ENCODE data around the gene RDH8.

Gene RDH8

DNA sequence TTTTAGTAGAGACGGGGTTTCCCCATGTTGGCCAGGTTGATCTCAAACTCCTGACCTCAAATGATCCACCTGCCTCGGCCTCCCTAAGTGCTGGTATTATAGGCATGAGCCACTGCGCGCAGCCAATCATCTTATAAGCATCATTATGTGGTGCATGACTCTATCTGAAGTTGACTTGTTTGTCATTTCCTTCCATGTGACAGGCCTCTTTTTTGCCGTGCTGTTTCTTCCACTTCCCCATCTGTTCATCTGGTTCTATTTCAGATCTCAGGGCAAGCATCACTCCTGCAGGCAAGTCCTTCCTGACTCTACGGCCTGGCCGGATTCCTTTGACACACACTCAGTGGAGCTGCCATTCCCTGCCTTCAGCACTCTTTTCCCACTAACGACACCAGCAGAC lies 18.2 kb upstream of the RDH8 start:
- DNase-seq (ENCODE audit: low spot score in 2 of 2) = no peak
- H3K36me3 Mint-ChIP-seq = no peaks in the 10 kb centered on the region

DNA sequence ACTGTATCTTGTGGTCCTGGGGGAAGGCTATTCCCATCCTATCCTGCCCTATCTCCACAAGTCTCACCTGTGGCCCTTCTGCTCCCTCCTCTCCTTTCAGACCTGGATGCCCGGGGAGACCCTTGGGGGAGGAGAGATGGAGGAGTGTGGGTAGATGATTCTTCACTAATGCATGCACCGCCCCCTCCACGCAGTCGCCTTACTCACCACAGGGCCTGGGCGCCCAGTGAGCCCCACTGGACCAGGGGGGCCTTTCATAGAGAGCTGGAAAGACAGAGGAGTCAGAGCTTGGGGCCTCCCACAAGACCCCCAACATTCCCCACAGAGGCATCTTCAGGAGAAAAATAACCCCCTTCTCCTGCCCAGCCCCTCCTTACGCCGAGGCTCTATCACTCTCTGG lies 17.3 kb upstream of the RDH8 start:
- Mint-ChIP-seq H3K4me3 (no peak overlapping the region), H3K4me1 (peaks cover 13% of the 10 kb centered on the region), H3K36me3 (no peaks in the 10 kb centered on the region), H3K9me3 (no peaks in the 10 kb centered on the region), H3K27me3 (peaks cover 24% of the 10 kb centered on the region), H3K27ac (no peak overlapping the region)
- no peak for DNase-seq (ENCODE audit: low spot score in 2 of 2)
- no peak for ATAC-seq (ENCODE audit: low read depth)

More for the DNA sequence above, 18.2 kb upstream of the RDH8 start:
- Mint-ChIP-seq H3K4me1 (peaks cover 11% of the 10 kb centered on the region), H3K9me3 (no peaks in the 10 kb centered on the region), H3K4me3 (no peak overlapping the region), H3K27me3 (peaks cover 23% of the 10 kb centered on the region), H3K27ac (no peak overlapping the region)
- ATAC-seq (ENCODE audit: low read depth) = peak; percentile 54

DNA sequence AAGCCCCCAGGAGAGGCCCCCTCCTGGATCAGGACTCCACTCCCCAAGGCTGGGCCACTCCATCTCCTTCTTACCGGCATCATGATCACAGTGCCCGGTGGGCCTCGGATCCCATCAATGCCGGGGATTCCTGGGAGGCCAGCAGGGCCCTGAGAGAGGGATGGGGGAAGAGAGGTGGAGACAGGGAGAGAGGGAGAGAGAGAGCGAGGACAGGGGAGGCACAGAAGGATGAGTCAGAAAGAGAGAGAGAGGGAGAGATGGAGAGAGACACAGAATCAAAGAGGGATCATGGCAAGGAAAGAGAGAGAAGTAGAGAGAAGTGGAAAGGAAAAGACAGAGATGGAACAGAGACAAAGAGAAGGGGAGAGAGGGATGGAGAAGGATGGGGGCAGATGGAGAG lies 16.7 kb upstream of the RDH8 start:
- H3K4me3 Mint-ChIP-seq = no peak overlapping the region
- no peak overlapping the region for H3K27ac Mint-ChIP-seq
- H3K9me3 Mint-ChIP-seq = no peaks in the 10 kb centered on the region
- no peak for DNase-seq (ENCODE audit: low spot score in 2 of 2)
- H3K27me3 Mint-ChIP-seq = peaks cover 22% of the 10 kb centered on the region
- no peaks in the 10 kb centered on the region for H3K36me3 Mint-ChIP-seq
- no peak for ATAC-seq (ENCODE audit: low read depth)
- peaks cover 10% of the 10 kb centered on the region for H3K4me1 Mint-ChIP-seq

DNA sequence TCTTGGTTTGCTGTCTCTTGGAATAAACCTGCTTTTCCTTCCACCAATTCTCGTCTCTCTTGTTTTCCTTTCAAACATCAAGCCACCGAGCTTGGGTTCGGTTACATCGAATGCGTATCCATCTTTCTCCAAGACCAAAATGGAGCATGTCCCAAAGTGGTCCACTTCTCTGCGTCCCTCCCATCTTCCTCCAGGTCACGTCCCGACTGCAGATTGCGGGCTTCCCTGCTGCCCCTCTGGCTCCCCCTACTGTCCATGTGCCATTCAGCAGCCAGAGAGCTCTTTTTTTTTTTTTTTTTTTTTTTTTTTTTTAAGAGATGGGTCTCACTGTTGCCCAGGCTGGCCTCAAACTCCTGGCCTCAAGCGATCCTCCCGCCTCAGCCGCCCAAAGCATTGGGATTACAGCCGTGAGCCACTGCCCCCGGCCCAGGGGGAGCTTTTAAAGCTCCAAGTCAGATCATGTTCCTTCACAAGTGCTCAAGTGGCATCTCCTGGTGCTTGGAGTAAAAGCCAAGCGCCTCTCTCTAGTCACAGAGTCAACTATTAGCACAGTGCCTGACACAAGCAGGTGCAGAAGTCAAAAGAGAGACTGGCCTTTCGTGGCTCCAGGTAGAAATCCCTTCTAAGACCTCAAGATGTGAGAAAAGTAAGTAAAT lies 13.0 kb upstream of the RDH8 start:
- Mint-ChIP-seq H3K4me3 (no peak overlapping the region), H3K9me3 (no peaks in the 10 kb centered on the region), H3K27me3 (peaks cover 30% of the 10 kb centered on the region), H3K4me1 (peaks cover 5% of the 10 kb centered on the region), H3K27ac (no peak overlapping the region), H3K36me3 (no peaks in the 10 kb centered on the region)
- ATAC-seq (ENCODE audit: low read depth) (no peak), DNase-seq (ENCODE audit: low spot score in 2 of 2) (peak; percentile 23 to 24)

DNA sequence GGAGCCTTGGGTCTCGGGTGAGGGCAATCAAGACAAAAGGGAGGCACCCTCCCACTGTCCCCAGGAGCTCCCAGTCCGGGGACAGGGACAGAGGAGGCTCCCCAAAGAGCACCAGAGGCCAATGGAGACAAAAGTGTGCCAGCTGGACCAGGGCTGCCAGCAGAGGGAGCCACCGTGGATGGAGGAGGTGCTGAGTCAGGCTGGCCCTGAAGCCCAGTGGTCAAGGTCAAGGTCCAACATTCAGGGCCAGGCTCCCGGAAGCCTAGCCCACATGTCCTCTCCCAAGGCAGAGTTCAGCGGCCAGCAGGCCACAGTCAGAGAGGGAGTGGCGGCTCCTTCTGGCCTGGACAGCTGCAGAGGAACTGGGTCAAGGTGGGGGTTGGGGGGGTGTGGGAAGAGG lies 11.4 kb upstream of the RDH8 start:
- DNase-seq (ENCODE audit: low spot score in 2 of 2) = no peak
- Mint-ChIP-seq H3K9me3 (peaks cover 3% of the 10 kb centered on the region), H3K36me3 (peaks cover 4% of the 10 kb centered on the region), H3K4me3 (no peak overlapping the region), H3K27me3 (peaks cover 33% of the 10 kb centered on the region), H3K27ac (no peak overlapping the region), H3K4me1 (peaks cover 4% of the 10 kb centered on the region)
- ATAC-seq (ENCODE audit: low read depth) = no peak

DNA sequence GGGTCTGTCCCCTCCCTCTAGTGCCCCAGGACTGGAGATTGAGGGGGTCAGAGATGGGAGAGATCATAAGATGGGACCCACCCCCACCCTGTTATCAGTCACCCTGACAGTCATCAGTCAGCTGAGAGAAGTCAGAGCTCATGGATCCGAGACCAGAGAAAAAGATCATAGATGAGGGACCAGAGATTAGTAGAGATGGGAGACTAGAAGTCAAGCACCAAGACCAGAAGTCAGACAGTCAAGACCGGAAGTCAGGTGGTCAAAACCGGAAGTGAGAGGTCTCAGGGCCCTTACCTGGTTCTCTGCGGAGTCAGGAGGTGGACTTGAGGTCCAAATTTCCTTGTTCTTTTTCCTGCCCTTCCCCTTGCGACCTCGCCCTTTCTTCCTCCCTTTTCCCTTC lies 10.0 kb upstream of the RDH8 start:
- peaks cover 41% of the 10 kb centered on the region for H3K27me3 Mint-ChIP-seq

DNA sequence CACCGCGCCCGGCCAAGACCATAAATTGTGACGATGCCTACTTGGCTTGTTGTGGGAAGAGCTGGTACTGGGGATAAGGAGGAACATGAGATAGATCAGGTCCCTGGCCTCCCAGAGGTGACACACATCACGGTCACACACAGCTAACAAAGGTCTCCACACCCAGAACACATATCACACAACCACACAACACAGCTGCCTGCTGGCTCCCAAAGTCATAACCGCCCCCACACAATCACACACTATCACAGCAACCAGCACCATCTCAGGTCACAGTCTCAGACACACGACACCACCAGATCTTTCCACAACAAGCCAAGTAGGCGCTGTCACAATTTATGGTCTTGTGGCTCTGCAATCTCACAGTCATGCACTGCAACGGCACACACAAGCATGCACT lies 8.7 kb upstream of the RDH8 start:
- no peak for DNase-seq (ENCODE audit: low spot score in 2 of 2)
- H3K27ac Mint-ChIP-seq = no peak overlapping the region
- no peak for ATAC-seq (ENCODE audit: low read depth)
- H3K4me3 Mint-ChIP-seq = no peak overlapping the region
- H3K4me1 Mint-ChIP-seq = peaks cover 5% of the 10 kb centered on the region
- peaks cover 47% of the 10 kb centered on the region for H3K27me3 Mint-ChIP-seq
- peaks cover 7% of the 10 kb centered on the region for H3K36me3 Mint-ChIP-seq
- peaks cover 5% of the 10 kb centered on the region for H3K9me3 Mint-ChIP-seq

More for the DNA sequence above, 10.0 kb upstream of the RDH8 start:
- no peak for DNase-seq (ENCODE audit: low spot score in 2 of 2)
- peaks cover 4% of the 10 kb centered on the region for H3K4me1 Mint-ChIP-seq
- H3K4me3 Mint-ChIP-seq = no peak overlapping the region
- no peak for ATAC-seq (ENCODE audit: low read depth)
- H3K9me3 Mint-ChIP-seq = peaks cover 5% of the 10 kb centered on the region
- peaks cover 7% of the 10 kb centered on the region for H3K36me3 Mint-ChIP-seq
- no peak overlapping the region for H3K27ac Mint-ChIP-seq

DNA sequence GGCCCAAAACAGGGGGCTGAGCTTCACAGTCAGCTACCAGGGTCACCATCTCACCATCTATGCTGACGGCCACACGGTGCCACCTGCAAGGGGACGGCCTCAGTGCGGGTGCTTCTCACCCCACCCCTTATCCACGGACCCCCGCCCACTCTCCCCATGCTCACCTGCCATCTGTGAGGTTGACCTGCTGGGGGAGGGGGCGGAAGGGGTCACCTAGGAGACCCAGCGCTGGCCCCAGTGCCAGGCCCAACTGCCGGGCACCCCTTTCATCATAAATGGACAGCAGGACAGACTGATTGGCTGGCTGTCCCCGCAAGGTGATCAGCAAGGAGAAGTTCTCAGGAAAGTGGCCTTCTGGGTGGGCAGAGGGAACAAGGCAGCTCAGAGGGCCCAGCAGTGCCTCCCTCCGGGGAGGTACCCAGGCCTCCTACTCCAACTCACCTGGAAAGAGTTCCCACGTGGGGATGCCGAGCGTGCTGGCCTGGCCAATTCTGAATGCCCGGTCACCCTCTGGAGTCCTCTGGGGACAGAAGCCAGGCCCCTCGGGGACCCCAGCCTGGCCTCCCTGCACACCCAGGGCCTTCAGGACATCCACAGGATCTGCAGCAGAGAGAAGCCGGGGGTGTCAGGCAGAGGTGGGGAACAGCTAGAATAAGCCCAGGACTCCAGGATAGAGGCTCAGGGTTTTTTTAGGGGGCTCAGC lies 7.5 kb upstream of the RDH8 start:
- H3K4me1 Mint-ChIP-seq = peaks cover 6% of the 10 kb centered on the region
- H3K27ac Mint-ChIP-seq = no peak overlapping the region
- DNase-seq (ENCODE audit: low spot score in 2 of 2) (no peak), ATAC-seq (ENCODE audit: low read depth) (no peak)
- H3K4me3 Mint-ChIP-seq = no peak overlapping the region
- H3K27me3 Mint-ChIP-seq = peaks cover 46% of the 10 kb centered on the region
- peaks cover 7% of the 10 kb centered on the region for H3K36me3 Mint-ChIP-seq
- peaks cover 5% of the 10 kb centered on the region for H3K9me3 Mint-ChIP-seq

DNA sequence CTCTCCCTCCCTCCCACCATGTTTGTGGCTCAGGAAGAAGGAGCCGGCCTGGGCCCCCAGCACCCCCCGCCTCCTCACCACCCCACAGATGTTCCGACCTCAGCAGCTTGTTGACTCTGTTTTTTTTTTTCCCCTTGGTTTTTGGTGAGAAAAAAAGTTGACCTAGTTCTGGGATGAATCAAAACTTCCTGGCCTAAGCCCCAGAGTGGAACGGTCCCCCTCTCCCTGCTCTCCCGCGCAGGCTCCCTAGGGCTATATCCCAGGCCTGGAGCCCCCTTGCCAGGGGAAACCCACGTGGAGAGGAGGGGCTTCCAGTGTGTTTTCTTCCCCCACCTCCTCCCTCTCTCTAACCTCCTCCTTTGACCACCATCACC lies 7.0 kb upstream of the RDH8 start:
- Mint-ChIP-seq H3K36me3 (peaks cover 7% of the 10 kb centered on the region), H3K4me1 (peaks cover 8% of the 10 kb centered on the region), H3K9me3 (peaks cover 5% of the 10 kb centered on the region), H3K4me3 (no peak overlapping the region), H3K27ac (no peak overlapping the region), H3K27me3 (peaks cover 49% of the 10 kb centered on the region)
- no peak for ATAC-seq (ENCODE audit: low read depth)
- DNase-seq (ENCODE audit: low spot score in 2 of 2) = no peak

DNA sequence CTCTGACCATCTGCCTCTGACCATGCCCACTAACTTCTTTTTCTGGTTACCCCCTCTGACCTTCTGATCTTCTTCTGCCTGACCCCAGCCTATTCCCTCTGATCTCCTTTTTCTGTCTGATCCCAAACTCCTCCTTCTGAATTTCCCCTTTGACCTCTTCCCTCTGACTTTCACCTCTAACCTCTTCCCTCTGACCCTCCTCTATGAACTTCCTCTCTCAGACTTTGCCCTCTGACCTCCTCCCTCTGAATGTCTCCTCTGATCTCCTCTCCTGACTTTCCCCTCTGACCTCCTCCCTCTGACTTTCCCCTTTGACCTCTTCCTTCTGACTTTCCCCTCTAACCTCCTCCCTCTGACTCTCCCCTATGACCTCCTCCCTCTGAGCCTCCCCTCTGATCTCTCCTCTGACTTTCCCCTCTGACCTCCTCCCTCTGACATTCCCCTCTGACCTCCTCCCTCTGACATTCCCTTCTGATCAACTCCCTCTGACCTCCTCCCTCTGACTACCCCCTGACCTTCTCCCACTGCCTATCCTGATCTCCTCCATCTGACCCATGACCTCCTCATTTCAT lies 6.4 kb upstream of the RDH8 start:
- ATAC-seq (ENCODE audit: low read depth) (no peak), DNase-seq (ENCODE audit: low spot score in 2 of 2) (no peak)
- Mint-ChIP-seq H3K36me3 (peaks cover 7% of the 10 kb centered on the region), H3K27me3 (peaks cover 51% of the 10 kb centered on the region), H3K9me3 (peaks cover 5% of the 10 kb centered on the region), H3K4me1 (peaks cover 8% of the 10 kb centered on the region), H3K4me3 (no peak overlapping the region), H3K27ac (no peak overlapping the region)

DNA sequence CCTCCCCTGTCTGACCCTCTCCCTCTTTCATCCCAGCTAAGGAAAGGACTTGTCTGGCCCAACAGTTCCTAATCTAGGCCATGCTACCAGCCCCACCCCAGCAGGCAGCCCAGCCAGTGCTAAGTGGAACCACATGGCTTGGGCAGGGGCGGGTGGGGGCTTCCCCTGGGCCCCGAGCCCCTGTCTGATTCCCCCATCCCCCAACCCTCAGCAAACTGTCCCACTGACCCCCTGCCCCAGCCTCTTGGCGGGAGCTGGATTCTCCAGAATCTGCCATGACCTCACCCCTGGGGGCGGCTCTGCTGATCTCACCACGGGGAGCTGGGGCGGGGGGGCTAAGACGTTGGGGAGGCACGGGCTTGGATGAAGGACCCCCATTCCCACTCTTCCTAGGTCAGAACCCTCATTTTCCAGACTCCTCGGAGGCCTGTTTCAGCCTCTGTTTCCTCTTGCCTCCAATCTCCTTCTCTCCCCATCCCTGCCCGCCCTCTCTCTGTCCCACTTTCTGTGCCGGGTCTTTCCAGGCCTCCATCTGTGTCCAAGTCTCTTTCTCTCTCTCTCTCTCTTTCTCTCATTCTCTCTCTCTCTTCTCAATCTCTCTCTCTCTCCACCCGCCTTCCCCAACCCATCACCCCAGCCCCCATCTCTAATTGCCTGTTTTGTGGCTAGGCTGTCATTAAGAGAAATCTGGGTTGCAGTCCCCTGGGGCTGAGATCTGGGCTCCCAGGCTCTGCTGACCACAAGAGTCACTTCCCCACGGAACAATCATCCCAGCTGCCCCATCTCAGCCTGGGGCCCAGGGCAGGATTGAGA lies 5.7 kb upstream of the RDH8 start:
- Mint-ChIP-seq H3K9me3 (peaks cover 5% of the 10 kb centered on the region), H3K4me3 (no peak overlapping the region), H3K27me3 (peaks cover 52% of the 10 kb centered on the region), H3K27ac (no peak overlapping the region), H3K36me3 (peaks cover 7% of the 10 kb centered on the region), H3K4me1 (peaks cover 8% of the 10 kb centered on the region)
- DNase-seq (ENCODE audit: low spot score in 2 of 2) (no peak), ATAC-seq (ENCODE audit: low read depth) (no peak)

DNA sequence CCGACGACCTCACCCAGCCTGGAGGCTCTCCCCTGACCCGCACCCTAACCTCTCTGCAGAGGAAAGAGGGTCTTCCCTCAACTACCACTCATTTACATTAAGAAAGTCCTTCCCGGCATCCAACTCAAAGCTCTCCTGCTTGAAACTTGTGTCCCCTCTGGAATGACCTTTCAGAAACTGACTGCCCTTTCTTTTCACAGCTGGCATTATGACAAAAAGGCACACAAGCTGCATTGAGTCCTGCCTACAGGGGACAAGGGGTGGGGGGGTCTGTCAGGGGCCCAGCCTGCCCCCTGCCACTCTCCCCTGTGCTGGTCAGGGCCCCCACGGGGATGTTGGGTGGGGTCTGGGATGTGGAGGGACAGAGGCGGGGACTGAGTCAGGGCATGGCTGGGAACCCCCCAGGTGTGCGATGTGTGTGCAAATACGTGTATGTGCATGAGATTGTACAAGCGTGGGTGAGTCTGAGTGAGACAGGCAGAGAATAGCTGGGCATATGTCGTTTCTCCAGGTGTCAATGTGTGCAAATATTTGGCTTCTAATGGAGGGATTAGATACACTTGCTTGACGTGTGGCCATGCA lies 5.0 kb upstream of the RDH8 start:
- DNase-seq (ENCODE audit: low spot score in 2 of 2) = no peak
- ATAC-seq (ENCODE audit: low read depth) = no peak
- Mint-ChIP-seq H3K27ac (no peak overlapping the region), H3K27me3 (peaks cover 49% of the 10 kb centered on the region), H3K36me3 (peaks cover 7% of the 10 kb centered on the region), H3K4me1 (peaks cover 6% of the 10 kb centered on the region), H3K4me3 (no peak overlapping the region), H3K9me3 (peaks cover 5% of the 10 kb centered on the region)

DNA sequence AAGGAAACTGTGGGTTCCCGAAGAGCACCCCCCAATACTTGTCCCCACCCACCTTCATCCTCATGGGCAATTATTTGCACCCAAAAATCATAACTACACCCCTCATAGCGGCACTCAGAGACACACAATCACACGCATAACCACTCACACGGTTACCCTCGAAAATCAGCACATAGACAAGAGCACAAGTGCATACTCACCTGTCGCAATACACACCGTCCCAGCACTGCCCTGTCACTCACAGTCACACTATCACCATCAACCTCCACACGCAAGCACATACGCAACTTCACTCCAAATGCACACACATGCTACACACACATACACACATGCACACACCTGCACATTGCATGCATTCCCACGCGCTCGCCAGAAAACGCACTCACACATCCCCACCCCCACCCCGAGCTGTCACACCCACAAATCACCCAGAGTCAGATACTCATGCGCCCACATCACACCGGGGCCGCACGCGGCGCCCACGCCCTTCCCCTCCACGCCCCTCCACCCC lies 3.5 kb upstream of the RDH8 start:
- H3K4me1 Mint-ChIP-seq = peaks cover 6% of the 10 kb centered on the region
- peaks cover 5% of the 10 kb centered on the region for H3K9me3 Mint-ChIP-seq
- H3K27ac Mint-ChIP-seq = no peak overlapping the region
- ATAC-seq (ENCODE audit: low read depth) (no peak), DNase-seq (ENCODE audit: low spot score in 2 of 2) (no peak)
- H3K4me3 Mint-ChIP-seq = no peak overlapping the region
- H3K36me3 Mint-ChIP-seq = peaks cover 7% of the 10 kb centered on the region
- H3K27me3 Mint-ChIP-seq = peaks cover 47% of the 10 kb centered on the region

Data from memory B cell (primary cell).